ENCODE data around the gene MYRIP.

MYRIP gene

DNA sequence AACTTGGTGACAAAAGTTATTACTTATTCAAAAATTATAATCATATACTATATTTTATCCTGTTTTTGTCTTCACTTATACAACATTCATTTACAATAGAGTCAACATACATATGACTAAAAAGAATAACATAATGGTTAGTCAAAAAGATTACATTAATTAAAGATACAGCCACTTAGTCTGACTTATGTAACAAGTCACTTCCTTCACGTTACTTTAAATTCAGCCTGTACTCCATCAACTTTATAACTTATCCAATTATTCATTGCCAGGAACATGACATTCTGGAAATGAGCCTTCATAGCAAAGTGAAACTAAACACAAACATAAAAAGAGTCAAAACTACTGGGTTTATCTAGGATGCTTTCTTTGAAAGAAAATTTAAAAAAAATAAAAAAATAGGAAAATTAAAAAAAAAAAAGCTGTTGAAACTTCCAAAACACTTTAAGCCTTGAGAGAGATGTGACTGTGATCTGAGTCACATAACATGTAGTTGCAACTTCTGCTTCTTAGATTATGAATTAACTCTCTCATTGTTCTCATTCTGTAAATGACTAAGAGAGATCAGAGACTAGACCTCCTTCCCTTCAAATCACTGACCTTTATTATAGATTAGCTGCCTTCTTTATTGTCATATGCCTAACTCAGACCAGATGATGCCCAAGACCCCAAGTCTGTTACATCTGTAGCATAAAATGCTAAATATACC lies 107.8 kb downstream of the MYRIP start:
- TF ChIP-seq, protein P1, sequence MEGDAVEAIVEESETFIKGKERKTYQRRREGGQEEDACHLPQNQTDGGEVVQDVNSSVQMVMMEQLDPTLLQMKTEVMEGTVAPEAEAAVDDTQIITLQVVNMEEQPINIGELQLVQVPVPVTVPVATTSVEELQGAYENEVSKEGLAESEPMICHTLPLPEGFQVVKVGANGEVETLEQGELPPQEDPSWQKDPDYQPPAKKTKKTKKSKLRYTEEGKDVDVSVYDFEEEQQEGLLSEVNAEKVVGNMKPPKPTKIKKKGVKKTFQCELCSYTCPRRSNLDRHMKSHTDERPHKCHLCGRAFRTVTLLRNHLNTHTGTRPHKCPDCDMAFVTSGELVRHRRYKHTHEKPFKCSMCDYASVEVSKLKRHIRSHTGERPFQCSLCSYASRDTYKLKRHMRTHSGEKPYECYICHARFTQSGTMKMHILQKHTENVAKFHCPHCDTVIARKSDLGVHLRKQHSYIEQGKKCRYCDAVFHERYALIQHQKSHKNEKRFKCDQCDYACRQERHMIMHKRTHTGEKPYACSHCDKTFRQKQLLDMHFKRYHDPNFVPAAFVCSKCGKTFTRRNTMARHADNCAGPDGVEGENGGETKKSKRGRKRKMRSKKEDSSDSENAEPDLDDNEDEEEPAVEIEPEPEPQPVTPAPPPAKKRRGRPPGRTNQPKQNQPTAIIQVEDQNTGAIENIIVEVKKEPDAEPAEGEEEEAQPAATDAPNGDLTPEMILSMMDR (IDR thresholded peaks at IDR 0.05; ENCODE audit: borderline replicate concordance, insufficient read depth, low read depth, low read length) = no peak
- no peak overlapping the region for H3K4me3 ChIP-seq (ENCODE audit: low read depth, low read length)

DNA sequence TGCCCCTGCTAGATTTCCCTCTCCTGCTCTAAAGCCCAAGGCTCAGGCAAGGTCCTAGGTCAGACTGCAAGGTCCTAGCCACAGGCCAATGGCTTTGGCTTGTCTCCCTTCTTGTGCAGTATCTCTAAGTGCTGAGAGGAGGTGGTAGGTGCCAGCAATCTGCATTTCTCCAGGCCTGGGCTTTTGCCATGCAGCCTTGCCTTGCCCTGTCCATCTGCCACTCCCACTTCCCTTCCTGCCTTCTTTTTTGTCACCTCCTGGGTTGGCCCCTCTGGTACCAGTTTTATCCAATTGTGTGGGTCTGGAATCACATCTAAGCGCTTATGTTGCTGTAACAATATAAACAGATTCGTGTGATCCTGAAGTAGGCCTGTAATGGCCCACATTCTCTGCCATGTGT lies 109.9 kb downstream of the MYRIP start:
- TF ChIP-seq, protein P1 (IDR thresholded peaks at IDR 0.05; ENCODE audit: borderline replicate concordance, insufficient read depth, low read depth, low read length) = no peak
- no peak overlapping the region for H3K4me3 ChIP-seq (ENCODE audit: low read depth, low read length)

DNA sequence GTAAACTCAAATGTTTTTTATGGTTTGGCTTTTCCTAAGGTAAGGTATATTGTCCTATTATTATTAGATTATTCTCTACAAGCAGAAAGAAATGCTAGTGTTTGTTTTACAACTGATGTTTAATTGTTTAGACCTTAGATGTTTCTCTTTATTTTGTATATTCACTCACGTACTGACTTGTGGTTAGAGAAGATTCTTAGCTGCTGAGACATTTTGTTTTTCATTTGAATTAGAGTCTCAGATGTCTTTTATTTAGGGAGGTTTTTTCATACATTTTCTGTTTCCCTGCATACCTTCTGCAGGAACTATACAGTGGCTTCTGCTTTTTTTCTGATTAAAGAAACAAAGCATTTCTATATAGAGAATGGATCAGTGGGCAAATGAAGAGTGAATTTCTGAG lies 110.9 kb downstream of the MYRIP start:
- TF ChIP-seq, protein P1 (IDR thresholded peaks at IDR 0.05; ENCODE audit: borderline replicate concordance, insufficient read depth, low read depth, low read length) = no peak
- no peak overlapping the region for H3K4me3 ChIP-seq (ENCODE audit: low read depth, low read length)

DNA sequence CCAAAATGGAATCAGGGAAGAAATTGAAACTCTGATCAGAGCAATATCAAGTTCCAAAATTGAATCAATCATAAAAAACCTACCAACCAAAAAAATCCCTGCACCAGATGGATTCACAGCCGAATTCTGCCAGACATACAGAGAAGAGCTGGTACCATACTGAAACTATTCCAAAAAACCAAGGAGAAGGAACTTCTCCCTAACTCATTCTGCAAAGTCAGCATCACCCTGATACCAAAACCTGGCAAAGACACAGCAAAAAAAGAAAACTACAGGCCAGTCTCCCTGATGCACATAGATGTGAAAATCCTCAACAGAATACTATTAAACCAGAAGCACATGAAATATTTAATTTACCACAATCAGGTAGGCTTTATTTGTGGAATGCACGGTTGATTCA lies 118.1 kb downstream of the MYRIP start:
- H3K4me3 ChIP-seq (ENCODE audit: low read depth, low read length) = no peak overlapping the region
- TF ChIP-seq, protein P1 (IDR thresholded peaks at IDR 0.05; ENCODE audit: borderline replicate concordance, insufficient read depth, low read depth, low read length) = no peak

DNA sequence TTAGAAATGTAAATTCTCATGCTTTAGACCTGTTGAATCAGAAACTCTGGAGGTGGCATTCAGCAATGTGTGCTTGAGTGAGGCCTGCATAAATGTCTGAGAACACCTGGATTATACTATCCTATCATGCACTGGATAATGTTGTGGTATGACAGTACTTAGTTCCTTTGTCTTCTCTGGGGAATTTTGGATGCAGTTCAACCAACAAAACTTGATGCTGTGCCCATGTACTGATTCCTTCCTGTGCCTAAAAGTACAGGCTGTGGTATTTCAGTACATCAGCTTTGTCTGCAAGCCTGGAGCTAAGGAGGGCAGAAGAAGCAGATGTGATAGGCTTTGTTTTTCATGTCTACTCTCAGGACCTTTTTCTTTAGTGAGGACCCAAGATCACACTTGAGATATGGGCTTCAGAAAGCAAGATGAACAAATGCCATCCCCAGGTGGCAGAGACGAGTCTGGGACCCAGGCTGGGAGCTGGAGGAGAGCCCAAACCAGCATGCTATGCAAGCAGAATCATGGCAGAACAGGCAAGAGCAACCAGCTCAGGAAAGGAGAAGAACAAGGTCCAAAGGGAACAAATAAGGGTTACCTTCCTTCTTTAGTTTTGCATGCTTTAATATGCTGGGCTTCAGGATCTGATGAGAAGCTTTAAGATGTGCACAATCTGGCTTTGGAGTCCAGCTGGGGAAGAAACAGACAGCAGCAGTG lies 124.7 kb downstream of the MYRIP start:
- no peak overlapping the region for H3K4me3 ChIP-seq (ENCODE audit: low read depth, low read length)
- TF ChIP-seq, protein P1 (IDR thresholded peaks at IDR 0.05; ENCODE audit: borderline replicate concordance, insufficient read depth, low read depth, low read length) = no peak

DNA sequence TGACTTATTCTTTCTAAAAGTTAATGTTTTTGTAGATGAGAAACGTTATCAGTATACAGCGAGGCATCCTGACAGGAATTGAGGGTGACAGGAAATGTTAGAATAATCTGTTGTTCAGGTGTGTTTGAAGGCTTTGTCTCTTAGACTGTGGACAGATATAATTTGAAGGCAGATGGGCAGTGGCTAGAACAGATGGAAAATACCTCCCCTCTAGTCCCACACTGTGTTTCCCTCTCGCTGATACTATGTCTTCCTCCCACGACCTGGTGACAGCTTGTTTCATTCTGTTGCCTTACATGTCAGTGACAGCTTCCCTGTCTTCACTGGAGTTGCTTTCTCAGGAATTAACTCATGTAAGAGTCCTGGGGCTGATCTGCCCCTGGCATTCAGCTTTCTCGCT lies 125.3 kb downstream of the MYRIP start:
- no peak overlapping the region for H3K4me3 ChIP-seq (ENCODE audit: low read depth, low read length)
- TF ChIP-seq, protein P1 (IDR thresholded peaks at IDR 0.05; ENCODE audit: borderline replicate concordance, insufficient read depth, low read depth, low read length) = no peak

DNA sequence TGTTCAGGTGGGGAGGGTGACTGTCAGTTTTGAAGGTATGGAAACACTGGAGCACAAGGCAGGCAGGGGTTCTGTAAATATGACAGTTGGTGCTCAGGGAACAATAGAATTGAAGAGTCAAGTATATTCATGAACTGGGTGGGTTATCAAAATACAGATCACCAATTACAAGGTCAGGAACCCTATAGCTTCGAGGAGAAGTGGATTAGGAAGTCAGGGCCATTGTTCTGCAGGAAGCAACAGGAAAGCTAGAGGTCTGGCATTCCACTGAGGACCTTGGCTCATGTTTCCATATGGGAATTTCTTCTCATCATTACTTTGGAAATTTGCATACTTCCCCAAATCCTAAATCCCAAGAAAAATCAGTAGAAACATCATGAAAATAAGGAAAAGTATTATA lies 125.9 kb downstream of the MYRIP start:
- TF ChIP-seq, protein P1 (IDR thresholded peaks at IDR 0.05; ENCODE audit: borderline replicate concordance, insufficient read depth, low read depth, low read length) = no peak
- H3K4me3 ChIP-seq (ENCODE audit: low read depth, low read length) = no peak overlapping the region
